NCI-H1694 (cell line): Measurements from ENCODE around the gene ANKS1A.
"Not testable (repeated sequence)": the region's sequence is repeated elsewhere in the genome, so short reads cannot be mapped to it uniquely, and the experiment has no call there.

Experiments
- DNase-seq: peaks from one replicate; lab custom pipeline; 2025; lab: John Stamatoyannopoulos, UW

ANKS1A gene

DNA sequence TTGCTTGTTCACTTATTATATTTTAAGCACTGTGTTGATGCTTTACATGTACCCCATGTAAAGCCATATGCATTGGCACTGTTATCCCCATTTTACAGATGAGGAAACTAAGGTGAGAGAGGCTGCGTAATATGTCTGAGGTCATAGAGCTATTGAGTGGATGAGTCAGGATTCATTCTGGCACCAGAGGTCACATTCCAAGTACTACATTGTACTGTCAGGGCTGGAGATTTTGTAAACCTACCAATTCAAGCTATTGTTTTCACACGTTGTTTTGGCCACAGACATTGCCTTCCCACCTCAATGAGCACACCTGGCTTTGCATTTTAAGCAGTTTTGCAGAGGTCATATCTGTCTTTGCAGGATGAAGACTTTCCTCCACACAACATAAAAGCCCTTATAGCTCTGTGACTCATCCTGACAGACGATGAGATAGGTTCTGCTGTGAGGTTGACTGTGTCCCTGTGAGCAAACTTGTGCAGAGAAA lies 33.2 kb downstream of the ANKS1A start:
- DNase-seq = no peak

DNA sequence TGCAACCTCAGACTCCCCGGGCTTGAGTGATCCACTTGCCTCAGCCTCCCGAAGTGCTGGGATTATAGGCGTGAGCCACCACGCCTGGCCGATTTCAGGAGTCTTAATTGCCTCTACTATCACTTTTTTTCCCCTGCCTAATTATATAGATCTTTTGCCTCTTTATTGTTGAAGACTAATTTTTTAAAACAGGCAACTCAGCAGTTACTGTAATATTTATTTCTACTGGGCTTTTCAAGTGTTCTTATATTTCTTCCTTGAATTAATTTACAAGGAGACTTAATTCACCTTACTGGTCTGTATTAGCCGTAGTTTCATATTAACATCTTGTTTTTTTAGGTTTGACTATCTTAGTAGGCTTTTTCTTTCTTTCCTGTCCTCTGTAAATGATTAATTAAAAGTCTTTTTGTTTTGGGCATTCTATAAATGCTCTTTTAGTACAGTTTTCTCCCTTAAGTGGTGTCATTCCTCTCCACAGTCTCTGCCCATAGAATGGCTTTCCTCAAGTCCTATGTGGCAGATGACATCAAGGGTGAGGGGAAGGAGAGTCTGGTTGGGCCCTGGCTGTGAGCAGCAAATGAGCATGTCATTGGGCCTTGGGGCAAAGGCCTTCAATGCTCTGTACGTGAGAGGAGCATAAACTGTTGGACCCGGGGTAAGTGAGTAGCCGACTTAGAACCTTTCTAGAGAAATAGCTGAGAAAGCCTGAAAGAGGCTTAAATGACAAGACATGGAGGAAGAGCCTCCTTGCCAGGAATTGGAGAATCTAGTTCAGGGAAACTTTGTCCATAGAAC lies 36.0 kb downstream of the ANKS1A start:
- DNase-seq = no peak

DNA sequence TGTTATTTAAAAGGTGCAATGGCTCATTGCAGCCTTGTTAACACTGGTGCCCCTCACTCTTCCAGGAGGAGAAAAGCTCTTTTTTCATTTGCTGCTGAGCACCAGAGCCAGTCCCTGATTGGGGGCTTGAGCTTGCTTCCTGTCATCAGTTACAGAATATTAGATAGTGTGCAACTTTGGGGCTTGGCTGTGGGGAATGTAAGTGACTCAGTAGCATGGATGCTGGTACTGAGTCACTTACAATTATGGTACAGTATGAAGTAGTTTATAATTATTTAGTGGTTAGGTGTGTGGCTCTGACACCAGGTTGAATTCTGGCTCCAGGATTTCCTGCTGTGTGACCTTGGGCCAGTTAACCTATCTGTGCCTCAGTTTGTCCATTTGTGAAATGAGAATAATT lies 37.6 kb downstream of the ANKS1A start:
- DNase-seq = no peak

DNA sequence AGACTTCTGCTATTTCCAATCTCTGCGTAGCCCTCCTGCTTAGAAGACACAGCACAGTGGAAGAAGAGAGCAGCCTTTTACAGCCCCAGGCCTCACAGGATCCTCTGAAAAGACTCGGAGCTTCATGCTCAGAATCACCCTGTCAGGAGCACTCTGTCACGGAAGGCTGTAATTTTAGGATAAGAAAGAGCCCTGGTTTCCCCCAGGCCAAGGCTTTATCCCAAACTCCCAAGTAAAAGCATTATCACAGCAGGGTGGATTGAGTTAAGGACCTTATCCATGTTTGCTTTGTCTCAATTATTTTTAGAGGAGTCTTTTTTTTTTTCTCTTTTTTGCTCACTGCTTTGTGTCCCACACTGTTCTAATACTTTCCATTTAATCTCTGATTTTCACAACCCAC lies 39.2 kb downstream of the ANKS1A start:
- DNase-seq = no peak

DNA sequence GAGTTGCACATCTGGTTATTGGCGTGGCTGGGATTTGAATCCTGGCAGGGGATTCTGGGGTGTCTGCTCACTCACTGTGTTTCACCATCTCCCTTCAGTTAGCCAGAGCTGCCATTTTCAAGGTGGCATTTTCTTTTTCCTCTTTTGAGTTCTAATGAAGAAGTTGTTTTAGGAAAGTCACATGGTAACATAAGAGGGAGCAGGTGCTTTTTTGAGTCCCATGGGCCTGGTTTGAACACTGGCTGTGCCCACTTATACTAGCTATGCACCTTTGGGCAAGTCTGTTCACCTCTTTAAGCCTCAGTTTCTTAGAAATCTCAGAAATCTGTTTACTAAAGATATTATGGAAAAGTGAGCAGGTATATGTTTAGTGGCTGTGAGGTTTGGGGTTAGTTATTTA lies 39.6 kb downstream of the ANKS1A start:
- no peak for DNase-seq

DNA sequence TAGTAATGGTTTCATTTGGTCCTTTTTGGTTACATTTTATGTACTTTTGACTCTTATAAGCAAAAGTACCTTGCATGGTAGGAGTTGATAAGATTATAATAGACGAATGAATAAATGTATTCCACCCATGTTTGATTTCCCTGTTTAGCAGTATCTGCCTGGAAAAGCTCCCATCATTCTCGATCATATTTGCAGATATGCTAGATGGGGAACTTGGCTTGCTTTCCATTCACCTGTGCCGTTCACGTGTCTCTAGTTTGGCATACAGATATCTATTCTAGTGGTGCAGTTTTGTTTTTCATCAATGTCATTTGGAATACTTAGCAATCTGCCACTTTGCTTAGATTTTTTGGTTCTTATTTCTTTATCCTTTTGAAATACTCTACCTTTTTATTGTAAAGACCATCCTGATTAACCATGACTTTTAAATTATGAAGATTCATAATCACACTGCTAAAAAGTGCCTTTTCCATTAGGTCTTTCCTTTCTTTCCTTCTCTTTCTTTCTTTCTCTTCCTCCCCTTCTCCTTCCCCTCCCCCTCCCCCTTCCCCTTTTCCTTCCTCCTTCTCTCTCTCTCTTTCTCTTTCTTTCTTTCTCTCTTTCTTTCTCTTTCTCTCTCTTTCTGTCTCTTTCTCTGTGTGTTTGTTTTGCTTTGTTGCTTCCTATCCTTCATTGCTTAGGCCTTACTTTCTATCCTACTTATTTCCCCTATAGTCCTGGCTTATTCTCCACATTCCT lies 40.4 kb downstream of the ANKS1A start:
- DNase-seq = no peak

DNA sequence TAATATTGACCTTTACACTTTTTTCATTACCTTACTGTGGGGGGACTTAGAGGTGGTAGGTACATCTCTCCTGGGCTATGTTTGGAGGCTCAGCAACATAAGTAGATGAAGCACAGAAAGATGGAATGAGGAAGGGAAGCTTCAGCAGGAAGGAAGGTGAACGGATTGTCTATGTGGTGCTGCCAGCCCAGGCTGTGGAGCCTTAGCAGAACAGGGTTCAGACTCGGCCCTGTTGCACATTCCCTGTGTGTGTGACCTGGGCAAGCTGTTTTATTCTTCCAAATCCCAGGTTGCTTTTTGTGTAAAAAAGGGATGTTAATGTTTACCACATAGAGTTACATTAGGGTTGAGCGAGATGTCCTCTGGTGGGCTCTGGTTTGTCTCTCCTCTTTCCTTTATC lies 41.2 kb downstream of the ANKS1A start:
- no peak for DNase-seq

DNA sequence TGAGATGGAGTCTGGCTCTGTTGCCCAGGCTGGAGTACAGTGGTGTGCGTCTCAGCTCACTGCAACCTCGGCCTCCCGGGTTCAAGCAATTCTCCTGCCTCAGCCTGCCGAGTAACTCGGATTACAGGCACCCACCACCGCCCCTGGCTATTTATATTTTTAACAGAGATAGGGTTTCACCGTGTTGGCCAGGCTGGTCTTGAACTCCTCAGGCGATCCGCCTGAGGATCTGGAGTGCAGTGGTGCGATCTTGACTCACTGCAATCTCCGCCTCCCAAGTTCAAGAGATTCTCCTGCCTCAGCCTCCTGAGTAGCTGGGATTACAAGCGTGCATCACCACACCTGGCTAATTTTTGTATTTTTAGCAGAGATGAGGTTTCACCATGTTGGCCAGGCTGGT lies 43.1 kb downstream of the ANKS1A start:
- not testable (repeated sequence) for DNase-seq

DNA sequence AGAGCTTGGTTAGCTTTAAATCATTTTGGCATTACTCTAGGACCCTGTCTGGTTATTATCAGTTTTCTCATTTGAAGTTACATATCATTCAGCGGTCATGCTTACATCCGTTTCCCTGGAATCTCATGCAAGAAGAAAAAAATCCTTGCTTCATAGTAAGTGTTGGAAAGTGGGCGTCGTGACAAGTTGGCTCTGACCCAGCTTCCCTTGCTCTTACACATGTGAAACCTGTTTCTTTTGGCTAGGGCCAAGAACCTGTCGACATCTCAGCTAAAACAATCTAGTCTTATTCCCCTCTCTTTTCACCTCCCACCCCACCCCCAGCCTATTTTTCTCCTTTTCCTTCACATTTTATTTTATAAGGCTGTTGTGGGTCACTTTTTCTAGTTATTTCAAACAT lies 45.5 kb downstream of the ANKS1A start:
- DNase-seq = no peak

DNA sequence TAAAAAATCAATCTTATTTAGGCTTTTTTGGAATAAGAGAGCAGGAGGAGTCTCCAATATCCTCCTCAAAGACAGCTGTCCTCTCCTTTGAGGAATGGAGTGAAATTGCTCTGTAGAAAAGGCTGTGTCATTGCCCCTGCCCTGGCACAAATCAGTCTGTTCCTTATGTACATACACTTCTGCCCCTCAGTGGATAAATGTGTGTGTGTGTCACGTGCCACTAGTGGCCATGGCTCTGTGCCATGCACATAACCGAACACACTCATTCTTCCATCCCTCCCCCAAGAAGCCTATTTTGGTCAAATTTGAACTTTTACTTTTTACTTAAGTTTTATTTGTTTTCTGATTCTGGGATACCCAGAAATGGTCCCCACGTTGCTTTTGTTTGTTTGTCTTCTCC lies 49.2 kb downstream of the ANKS1A start:
- DNase-seq = no peak

DNA sequence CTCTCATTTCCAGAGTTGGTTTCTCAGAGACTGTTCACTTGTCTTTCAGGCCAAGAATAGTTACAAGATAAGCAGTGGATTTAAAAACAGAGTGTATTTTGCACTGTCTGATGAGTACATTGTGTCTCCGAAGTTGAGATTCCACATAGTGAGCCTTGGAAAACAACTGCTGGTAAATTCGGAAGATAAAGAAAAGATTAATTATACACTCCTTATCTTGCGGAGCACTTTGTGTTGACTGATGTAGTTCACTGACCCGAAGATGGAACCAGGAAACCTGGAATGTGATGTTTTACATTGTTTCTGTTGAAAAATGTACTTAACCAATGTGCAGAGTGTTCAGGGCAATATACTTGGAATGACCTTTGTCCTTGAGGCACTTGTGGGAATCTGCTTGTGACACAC lies 51.0 kb downstream of the ANKS1A start:
- DNase-seq = no peak

DNA sequence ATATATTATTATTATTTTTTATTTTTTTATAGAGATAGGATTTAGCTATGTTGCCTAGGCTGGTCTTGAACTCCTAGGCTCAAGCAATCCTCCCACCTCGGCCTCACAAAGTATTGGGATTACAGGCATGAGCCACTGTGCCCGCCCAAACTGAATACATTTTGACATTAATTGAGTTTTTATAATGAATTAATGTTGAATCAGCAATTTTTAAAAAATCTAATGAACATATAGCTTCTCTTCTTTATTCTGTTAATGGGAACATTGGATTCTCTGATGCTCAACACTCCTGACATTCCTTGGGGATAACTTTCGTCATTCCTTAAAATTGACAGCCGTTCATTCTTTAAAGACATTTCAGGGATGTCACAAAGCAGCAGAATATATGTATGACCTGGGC lies 52.4 kb downstream of the ANKS1A start:
- no peak for DNase-seq

DNA sequence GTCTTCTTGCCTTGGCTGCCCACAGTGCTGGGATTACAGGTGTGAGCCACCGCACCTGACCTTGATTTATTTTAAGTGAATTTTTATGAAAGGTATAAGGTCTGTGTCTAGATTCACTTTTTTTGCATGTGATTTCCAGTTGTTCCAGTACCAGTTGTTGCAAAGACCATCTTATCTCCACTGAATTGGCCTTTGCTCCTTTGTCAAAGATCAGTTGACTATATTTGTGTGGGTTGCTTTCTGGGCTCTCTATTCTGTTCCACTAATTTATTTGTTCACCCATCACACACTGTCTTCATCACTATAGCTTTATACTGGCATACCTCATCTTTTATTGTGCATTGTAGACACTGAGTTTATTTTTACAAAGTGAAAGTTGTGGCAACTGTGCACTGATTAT lies 56.3 kb downstream of the ANKS1A start:
- no peak for DNase-seq

DNA sequence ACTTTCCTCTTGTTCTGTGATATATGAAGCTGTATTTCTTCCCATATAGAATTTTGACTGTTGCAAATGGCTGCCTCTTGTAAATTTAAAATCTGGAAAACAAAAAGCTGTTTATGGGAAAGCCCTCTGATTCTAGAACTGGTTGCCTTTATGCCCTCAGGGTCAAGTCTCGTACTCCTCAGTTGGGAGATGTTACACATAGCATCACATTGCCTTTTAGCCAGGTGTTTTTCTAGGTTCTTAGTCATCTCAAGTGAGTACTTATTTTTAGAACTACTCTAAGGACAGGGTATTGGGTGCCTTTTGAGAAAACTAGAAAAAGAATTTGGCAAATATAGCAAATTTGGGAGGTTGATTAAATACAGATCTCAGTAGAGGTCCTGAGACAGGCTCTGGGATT lies 58.5 kb downstream of the ANKS1A start:
- no peak for DNase-seq

DNA sequence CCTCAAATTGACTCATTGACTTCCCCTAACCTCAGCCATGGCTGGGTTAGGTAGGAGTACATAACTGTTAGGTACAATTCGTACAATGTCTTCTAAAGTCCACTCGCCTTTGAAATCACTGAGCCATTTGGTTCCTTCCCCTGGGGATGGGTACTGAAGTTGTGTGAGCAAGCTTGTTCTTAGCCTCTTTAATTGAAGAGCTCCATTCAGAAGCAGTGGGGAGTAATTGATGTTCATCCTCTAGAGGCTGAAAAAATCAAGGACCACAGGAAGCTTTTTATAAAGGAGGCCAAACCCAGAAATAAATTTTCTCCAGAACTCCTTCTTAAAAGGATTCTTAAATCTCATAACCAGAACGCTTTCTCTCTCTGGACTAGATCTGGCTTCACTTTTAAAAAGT lies 60.6 kb downstream of the ANKS1A start:
- no peak for DNase-seq

DNA sequence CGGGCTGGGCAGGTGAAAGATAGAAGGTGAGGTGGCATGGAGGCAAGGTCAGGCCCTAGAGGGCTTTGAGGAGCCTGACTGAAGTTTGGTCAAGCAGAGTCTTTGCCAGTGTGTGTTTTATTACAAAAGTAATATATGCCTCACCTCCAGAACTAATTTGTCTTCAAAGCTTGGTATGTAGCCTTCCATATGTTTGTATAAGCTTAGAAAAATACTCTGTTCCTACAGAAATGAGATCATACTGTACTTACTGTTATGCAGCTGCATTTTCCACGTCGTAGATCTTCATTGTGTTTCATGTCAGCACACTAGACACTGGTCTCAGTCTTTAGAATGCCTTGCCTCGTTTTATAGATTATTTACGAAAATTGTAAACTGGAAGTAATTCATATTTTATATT lies 61.8 kb downstream of the ANKS1A start:
- DNase-seq = no peak

DNA sequence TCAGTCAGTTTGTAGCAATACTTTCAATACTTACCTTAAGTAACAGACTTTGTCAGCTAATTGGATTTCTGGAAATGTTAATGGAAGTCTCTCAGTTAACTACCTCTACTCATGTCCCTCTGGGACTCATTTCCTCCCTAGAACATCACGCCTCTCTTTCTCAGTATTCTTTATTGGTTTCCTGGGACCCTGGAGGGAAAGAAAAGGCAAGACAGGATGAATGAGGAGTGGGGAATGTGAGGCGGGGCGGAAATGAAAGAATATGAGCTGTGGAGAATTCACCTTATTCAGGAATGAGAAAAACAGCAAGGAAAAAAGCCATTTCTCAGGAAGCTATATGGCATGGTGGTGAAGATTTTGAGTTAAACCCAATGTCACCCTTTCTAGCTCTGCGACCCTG lies 62.7 kb downstream of the ANKS1A start:
- no peak for DNase-seq

DNA sequence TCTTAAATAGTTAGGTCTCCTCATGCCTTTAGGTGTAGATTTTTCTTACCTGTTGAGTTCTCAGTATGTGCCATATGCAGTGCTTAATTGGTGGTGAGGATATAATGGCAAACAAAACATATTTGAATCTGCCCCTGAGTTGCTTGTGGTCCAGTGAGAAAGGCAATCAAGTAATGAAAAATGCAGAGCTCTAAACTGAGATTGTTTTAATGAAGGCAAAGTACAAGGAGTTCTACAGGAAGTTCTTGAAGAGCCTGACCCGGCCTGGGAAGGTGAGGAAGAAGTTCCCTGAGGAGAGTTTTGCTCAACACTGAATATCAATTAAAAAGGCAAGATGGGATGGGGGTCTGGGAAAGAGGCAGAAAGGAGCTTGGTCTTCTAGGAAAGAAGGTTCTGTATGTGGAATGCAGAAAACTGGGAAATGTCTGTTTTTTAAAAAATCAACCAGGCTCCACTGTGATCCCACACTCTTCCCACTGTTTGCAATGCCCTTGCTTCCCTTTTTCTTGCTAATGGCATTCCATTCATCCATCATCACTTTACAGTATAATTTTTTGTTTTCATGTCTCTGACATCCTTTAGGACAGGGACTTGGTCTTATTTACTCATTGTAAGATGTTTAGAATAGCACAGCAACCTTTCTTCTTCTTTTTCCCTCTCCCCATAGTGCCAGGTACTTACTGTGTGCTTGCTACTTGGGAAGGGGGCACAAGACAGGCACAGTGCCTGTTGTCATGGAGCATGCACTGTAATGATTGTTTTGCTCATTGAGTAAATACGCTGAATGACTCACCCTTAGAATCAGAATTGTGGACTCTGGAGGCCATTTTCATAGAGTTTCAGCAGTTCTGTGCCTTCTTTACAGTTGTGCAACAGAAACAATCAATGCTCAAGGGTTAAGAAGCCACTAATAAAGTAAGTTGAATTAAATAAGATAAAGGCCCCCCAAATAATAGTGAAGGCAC lies 64.3 kb downstream of the ANKS1A start:
- no peak for DNase-seq

DNA sequence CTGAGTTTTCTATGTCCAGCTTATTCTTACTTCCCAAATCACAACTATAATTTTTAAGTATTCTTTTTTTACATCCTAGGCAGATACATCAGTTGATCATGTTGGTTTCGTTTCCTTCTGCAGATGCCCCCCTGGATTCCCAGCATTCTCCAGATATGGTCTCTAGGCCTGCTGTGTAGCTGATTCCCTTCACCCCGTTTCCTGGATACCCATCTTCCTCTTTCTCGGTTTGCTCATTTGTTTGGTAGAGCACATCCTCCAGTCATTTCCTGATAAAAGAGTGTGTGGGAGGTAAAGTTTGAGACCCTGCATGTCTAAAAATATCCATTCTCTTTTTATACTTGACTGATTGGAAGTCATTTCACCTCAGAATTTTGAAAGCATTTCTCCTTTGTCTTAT lies 66.4 kb downstream of the ANKS1A start:
- no peak for DNase-seq

DNA sequence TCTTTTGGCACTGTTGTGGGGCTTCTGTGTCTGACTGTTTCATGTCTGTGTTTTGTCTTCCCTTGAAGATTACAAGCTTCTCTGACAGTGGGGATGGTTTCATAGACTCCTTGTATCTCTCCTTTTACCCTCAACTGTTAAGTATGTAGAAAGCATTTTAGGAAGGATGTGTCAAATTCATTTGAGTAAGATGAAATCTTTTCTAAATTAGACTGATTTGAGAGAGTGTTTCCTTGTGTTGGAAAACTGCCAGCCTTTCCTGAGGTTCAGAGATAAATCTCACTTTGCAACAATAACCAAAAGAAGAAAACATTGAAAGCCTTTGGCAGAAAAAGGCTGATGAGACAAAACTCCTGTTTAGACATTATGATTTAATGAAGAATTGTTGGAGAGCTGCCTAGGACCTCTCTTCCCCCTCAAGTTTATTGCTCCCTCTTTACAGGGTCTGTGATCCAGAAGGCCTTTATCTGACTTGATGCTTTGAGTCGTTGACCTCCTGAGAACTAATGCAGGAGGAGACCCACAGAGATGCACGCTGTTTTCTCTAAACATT lies 68.3 kb downstream of the ANKS1A start:
- DNase-seq = no peak

DNA sequence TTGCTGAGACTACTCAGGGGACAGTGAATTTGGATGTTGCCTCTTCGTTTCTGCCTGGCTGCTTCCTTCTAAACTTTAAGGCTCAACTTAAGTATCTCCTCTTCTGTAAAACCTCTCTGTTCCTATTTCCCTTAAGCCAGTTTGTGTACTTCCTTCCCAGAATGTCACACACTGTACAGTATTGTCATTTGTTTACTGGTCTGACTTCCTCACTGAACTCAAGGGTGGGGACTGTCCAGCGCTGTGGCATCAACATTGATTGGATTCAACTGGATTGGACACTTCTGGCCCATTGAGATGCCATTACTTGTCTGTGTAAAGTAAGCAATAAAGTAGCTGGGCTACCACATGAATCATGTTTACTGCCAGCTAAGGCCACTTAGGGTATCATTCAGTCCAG lies 69.7 kb downstream of the ANKS1A start:
- DNase-seq = no peak

DNA sequence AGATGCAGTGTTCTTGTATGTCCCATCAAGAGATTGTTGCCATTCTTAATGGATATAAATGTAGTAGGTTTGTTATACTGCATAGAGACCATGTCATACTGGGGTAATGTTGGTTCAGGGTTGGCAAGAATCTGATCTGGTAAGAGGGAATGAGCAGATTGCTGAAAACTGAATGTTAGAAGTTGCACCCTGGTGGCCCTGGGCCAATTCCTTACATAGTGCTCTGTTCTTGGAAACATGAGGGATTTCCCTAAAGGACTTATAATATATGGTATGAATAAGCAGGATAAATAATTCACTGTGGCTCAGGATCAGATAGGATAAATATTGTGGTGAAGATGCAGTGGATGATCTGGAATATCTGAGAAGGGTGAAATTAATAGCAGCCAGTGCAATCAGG lies 70.2 kb downstream of the ANKS1A start:
- DNase-seq = no peak
